Occipital lobe (tissue), 2 donors: ENCODE measurements around the gene LRATD1. TPM values are rescaled to one million over a fixed set of nuclear protein-coding genes. Genes with fewer than 3 reads are reported as not detected.

Experiments
- DNase-seq: peaks from one replicate; lab custom pipeline; 2025; lab: John Stamatoyannopoulos, UW
- total RNA-seq: library from RNA; depleted of rRNA; stranded (reverse); fragments of >200 nt; gene quantifications from one replicate; pipeline ENCODE4 v1.2.3, GENCODE V29; 2014

LRATD1 gene
- total RNA-seq, 1 donor from 2014 or later: 35.7 TPM

DNA sequence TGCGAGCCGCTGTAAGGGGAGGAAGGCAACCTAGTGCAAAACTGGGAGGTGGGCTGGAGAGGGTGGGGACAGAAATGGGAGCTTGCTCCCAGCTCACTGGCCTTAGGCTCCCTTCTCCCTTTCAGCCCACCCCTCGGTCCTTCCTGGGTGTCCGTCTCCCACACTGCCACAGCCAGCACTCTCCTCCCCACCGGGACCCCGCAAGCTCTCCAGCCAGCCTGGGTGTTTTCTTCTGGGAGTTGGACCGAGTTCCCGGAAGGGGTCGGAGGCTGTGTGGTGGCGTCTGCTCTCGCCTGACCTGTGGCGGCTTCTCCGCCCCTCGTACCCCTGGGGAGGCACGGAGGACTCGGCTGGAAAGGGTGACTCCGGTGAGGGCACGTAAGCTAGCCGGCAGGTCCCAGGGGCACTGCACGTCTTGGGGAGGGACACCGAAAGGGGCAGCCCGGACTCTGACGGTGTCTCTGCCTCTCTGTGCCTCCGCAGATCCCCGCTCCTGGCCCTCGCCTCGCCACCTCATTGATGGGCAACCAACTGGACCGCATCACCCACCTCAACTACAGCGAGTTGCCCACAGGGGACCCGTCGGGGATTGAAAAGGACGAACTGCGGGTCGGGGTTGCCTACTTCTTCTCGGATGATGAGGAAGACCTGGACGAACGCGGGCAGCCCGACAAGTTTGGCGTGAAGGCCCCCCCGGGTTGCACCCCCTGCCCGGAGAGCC lies 1.1 kb downstream of the LRATD1 start:
- DNase-seq: no peak

DNA sequence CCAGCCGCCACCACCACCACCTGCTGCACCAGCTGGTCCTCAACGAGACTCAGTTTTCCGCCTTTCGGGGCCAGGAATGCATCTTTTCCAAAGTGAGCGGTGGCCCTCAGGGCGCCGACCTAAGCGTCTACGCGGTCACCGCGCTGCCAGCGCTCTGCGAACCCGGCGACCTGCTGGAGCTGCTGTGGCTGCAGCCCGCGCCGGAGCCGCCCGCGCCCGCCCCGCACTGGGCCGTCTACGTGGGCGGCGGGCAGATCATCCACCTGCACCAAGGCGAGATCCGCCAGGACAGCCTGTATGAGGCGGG lies 1.6 kb downstream of the LRATD1 start:
- DNase-seq: no peak

- peak; percentile 71 for DNase-seq
Observed at GRCh38 chr2:14634489-14635390, 2.2 kb downstream of the LRATD1 start.

- DNase-seq: peak; percentile 74
Observed at GRCh38 chr2:14635391-14635871, 2.9 kb downstream of the LRATD1 start.

DNA sequence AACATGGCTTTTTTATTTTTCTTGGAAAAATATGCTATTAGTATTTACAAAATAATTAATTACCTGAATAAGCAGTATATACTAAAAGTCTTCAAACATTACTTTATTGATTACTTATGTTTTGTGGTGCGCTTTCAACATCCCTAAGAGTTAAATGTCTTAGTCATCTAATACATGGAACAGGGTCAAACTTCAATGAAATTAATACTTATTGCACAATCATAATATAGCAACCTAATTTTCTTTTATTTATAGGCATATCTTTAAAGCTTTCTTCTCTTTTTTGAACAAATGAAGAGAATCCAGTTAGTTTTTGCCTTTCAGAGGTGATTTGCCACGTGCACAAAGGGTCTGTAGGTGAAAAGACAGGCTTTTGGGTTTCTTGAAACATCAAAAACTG lies 6.0 kb downstream of the LRATD1 start:
- no peak for DNase-seq

DNA sequence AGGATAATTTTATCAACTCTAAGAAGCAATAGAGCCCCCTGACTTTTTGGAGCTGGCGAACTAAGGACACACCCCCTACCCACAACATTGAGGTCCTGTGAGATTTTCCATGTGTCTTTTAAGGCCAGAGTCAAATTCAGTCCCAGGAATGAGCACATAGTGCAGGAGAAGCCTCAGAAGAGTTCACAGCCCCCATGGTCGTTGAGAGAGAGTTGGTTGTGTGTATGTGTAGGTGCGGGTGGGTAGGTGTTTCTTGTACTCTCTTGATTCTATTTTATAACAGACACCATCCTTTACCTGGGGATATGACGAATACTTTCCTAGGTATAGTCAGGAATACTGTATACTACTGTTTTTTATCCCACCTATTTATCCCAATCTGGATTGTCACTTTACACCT lies 8.6 kb downstream of the LRATD1 start:
- DNase-seq: no peak

DNA sequence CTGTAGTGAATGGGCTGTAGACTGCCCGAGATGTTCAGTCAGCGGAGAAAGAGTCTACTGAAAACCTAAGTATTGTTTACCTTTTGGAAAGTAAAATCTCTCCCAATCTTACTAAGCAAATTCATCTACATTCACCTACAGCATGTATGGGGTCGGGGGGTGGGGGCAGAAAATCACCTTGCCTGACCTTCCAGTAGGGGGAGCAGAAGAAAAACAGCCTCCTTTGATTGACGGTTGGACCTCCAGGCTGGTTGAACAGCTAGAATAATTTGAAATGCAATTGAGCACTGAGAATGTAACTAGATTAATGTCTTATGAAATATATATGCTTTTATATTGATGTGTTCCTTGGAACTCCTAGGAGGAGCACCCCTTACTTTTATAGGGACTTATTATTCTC lies 10.0 kb downstream of the LRATD1 start:
- DNase-seq: no peak

- no peak for DNase-seq
Observed at GRCh38 chr2:14647714-14648113, 15.2 kb downstream of the LRATD1 start.

DNA sequence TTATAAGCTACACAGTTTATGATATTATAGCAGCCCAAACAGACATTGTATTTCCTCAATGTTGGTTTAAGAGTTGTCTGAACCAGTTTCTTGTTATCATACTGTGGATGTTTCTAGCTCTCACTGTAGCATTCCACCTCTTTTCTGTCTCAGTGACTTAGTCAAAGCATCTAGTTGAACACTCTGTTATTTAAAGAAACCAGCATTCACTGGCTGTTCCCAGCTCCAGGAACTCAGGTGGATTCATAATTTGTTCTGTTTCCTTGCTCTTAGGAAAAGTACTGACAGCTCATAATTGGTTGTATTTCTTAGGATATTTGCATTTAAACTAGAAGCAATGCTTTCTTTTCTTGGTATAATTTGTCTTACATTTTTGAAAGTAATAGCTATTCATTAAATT lies 17.5 kb downstream of the LRATD1 start:
- DNase-seq: no peak

DNA sequence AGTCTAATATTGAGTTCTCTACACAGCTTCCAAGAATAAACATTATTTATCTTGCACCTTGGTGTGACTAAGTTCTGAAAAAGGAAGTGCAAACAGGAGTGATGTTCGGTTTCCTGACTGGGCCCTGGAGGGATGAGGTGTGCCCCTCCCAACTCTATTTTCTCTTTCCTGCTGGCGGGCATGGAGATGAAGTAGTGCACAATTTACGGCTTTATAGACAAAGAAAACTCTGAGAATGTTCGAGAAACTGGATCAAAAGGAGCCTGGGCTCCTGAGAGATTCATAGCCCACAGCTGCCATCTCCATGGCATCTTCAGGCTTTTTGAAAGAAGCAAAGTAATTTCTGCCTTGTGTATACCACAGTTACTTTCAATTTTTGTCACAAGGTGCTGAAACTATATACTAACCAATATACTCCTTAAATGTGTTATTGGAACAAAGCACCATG lies 22.3 kb downstream of the LRATD1 start:
- no peak for DNase-seq

- DNase-seq: no peak
Observed at GRCh38 chr2:14656146-14656545, 23.6 kb downstream of the LRATD1 start.

DNA sequence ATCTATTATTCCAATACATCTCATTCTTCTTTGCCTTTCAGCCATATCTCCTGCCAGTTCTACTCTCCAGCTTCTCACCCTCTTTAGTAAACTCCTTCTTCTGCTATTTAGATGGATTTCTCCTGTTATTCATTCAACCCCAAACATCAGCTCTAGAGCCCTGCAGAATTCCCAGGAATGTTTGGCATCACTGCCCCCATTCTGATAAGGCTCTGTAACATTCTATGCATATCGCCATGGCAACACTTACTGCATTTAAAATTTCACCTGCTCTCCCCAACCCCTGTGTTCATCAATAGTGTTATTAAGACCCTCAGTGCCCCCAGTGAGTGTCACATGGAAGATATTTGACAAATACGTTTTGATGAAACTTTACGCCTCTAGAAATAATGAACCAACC lies 28.6 kb downstream of the LRATD1 start:
- no peak for DNase-seq

DNA sequence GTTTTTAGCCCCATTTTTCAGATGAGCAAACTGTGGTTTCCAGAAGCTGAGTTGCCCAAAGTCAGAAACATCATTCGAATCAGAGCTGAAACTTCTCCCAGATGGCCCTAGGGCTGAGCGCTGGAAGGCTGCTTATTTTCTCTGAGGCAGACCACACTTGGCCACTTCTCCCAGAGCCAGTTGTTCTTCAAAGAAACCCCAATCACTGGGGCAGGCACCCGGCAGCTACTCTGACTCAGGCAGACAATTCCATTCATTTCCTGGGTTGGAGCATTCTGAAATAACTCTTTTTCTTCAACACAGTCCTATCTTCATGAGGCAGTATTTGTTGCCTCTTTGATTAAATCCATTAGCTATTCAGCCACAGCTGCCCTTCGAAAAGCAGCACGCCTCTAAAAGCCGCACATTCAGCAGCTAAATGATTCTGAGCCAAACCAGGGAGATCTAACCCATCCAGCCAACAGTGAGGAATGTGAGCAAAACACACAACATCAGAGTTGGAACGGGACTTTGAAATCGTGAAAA lies 40.9 kb downstream of the LRATD1 start:
- DNase-seq: peak; percentile 6

DNA sequence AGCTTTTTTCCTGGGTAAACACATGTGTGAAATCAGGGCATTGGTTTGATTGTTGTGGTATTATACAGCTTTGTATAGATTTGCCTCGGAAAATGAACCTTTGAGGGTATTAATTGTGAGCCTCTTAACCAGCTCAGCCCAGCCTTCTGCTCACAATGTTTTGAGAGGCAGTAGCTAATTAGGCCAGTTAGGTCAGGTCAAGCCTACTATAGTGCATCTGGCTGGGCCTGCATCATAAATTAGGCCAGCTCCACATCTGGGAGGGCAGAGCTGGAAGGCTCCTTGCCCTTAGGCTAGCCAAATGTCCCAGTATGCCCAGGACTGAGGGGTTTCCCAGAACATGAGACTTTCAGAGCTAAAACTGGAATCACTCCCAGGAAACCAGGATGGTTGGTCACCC lies 43.0 kb downstream of the LRATD1 start:
- no peak for DNase-seq

DNA sequence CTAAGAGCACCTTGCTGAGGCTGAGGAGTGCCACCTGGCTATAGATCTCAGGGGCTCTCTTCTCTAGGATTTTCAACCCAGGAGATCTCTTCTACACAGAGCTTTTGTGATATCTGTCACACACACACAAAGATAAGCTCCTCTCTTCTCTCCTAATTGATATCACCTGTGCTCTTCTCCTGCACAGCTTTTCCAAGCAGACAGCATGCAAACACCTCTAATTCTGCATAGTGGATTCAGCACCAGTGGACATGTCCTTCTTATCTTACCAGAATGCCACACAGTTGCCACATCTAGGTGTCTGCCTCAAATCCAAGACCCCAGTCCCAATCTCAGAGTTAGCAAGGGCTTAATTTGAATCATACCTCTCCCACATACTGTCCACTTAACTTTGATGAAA lies 43.9 kb downstream of the LRATD1 start:
- DNase-seq: no peak

DNA sequence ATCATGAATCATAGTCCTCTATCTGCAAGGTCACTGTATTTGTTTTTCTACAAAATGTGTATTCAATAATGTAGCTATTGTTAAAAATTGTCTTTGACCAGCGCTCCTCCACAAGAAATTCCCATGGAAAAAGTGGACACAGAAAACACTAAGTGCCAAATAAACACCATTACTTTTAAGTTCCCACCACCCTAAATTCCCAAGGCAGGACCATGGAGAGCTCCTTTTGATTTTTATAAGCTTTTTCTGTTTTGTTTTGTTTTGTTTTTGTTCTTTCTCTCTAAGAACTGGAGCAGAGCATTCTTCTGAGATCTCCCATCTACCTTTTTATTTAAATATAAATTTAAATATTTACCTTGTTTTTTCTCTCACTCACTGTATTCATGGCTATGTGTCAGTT lies 44.5 kb downstream of the LRATD1 start:
- DNase-seq: no peak

- no peak for DNase-seq
Observed at GRCh38 chr2:14678761-14679160, 46.2 kb downstream of the LRATD1 start.

DNA sequence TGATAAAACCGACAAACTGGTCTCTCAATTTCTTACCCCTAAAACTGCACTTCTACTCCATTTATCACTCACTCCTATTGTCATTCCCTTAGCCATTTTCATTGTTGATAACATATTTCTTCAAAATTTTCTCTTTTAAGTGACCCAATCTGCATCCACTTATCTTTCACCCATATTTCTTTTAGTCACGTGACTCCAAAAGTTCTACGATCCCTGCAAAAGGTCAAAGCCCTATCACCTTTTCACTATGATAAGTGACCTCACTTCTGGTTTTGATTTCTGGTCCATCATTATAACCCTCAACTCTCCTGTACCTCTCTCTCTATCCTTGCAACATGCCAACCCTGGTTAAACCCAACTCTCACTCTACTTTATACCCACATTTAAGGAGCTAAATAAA lies 49.1 kb downstream of the LRATD1 start:
- DNase-seq: no peak
